Thyroid gland (tissue), 4 donors: ENCODE data around the gene SND1.

ENCODE experiments used
- CTCF ChIP-seq, 6 experiments: fragments of 200-600 bp in 3 of 6; fragments of 450-650 bp in 3 of 6; sonication (generic) in 3 of 6; IDR thresholded peaks; one replicate each; pipeline ENCODE4 v1.5.1; 2016 to 2019; ENCODE audit warnings: antibody characterized with exemption in 6 of 6, mild to moderate bottlenecking in 2 of 6, inconsistent platforms in 1 of 6, moderate library complexity in 1 of 6
- POLR2A ChIP-seq, 2 donors: fragments of 450-650 bp; IDR thresholded peaks; one replicate each; pipeline ENCODE4 v1.6.1; 2017; ENCODE audit warnings: antibody characterized with exemption in 2 of 2, mild to moderate bottlenecking in 2 of 2, moderate library complexity in 1 of 2

- TF ChIP-seq CTCF (IDR thresholded peaks at IDR 0.05) (no peak), POLR2A (IDR thresholded peaks at IDR 0.05) (no peak)
Observed at GRCh38 chr7:127901895-127902703, 250.1 kb downstream of the SND1 start.
